HG03108 (cell line): ENCODE results near the gene NHS.

ENCODE experiments used
- ATAC-seq: cut with Tn5 transposase; IDR thresholded peaks from one replicate; pipeline ENCODE4 v1.9.1; 2021; ENCODE audit warnings: moderate library complexity; ENCODE audit not compliant: unreplicated experiment

NHS gene

GRCh38 chrX:17405225-17405969 is 30.4 kb downstream of the NHS start:
- ATAC-seq = no peak

- ATAC-seq = no peak
These were observed 34.7 kb downstream of the NHS start for GRCh38 chrX:17409566-17410290.

GRCh38 chrX:17410651-17411050 is 35.7 kb downstream of the NHS start:
- no peak for ATAC-seq

- ATAC-seq = no peak
These were observed 36.2 kb downstream of the NHS start for GRCh38 chrX:17411205-17411604.

- no peak for ATAC-seq
These were observed 37.7 kb downstream of the NHS start for GRCh38 chrX:17412692-17413091.

GRCh38 chrX:17413228-17413627 is 38.2 kb downstream of the NHS start:
- no peak for ATAC-seq

GRCh38 chrX:17414027-17414658 is 39.1 kb downstream of the NHS start:
- no peak for ATAC-seq

- no peak for ATAC-seq
These were observed 39.8 kb downstream of the NHS start for GRCh38 chrX:17414839-17415238.

GRCh38 chrX:17415242-17415810 is 40.3 kb downstream of the NHS start:
- ATAC-seq = no peak

GRCh38 chrX:17417372-17417771 is 42.4 kb downstream of the NHS start:
- ATAC-seq = no peak

- ATAC-seq = no peak
These were observed 50.1 kb downstream of the NHS start for GRCh38 chrX:17425136-17425535.

GRCh38 chrX:17425551-17425950 is 50.6 kb downstream of the NHS start:
- ATAC-seq = no peak

GRCh38 chrX:17431171-17431570 is 56.2 kb downstream of the NHS start:
- ATAC-seq = no peak

GRCh38 chrX:17432158-17432557 is 57.2 kb downstream of the NHS start:
- ATAC-seq = no peak

GRCh38 chrX:17433965-17434364 is 59.0 kb downstream of the NHS start:
- ATAC-seq = no peak

- no peak for ATAC-seq
These were observed 60.5 kb downstream of the NHS start for GRCh38 chrX:17435476-17435875.

- no peak for ATAC-seq
These were observed 63.2 kb downstream of the NHS start for GRCh38 chrX:17438221-17438620.

GRCh38 chrX:17440258-17440657 is 65.3 kb downstream of the NHS start:
- ATAC-seq = no peak

GRCh38 chrX:17440836-17441235 is 65.8 kb downstream of the NHS start:
- no peak for ATAC-seq

GRCh38 chrX:17441965-17442364 is 67.0 kb downstream of the NHS start:
- no peak for ATAC-seq

- no peak for ATAC-seq
These were observed 67.9 kb downstream of the NHS start for GRCh38 chrX:17442898-17443297.

- no peak for ATAC-seq
These were observed 68.6 kb downstream of the NHS start for GRCh38 chrX:17443556-17443955.
